ENCODE data around the gene POLR1B. TPM values are rescaled to one million over a fixed set of nuclear protein-coding genes. Genes with fewer than 3 reads are reported as not detected.

The POLR1B gene
- total RNA-seq, 1 experiment from 2014 or later, result 31.7 TPM

DNA sequence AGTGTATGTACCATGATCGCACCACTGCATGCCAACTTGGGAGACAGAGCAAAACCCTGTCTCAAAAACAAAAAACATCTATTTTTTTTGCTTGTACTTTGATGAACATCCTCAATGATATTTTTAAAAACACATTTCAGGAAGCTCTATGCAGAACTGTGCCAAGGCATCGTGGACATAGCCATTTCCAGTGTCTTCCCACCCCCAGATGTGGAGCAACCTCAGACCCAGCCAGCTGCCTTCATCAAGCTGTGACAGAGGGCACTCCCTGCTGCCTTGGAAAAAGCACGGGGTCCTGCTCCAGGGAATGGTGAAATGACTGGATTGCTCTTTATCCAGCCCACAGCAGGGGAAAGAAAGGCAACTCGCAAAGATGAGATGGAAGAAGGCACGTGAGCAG is 13.7 kb upstream of the POLR1B start:
- H3K27ac ChIP-seq (ENCODE audit: low read length), result no peak overlapping the region
- H3K9me3 ChIP-seq (ENCODE audit: low read length), result no peaks in the 10 kb centered on the region
- no peak for DNase-seq
- H3F3A ChIP-seq (ENCODE audit: low read length, unreplicated experiment), result no peaks in the 10 kb centered on the region
- no peaks in the 10 kb centered on the region for H3K9me2 ChIP-seq (replicated peaks; ENCODE audit: low read length)
- H2AFZ ChIP-seq (ENCODE audit: low read length), result no peak overlapping the region
- no peak overlapping the region for H3K4me3 ChIP-seq (ENCODE audit: low read length)
- ChIA-PET CTCF (no interaction called here), POLR2A (ENCODE audit: unreplicated experiment) (no interaction called here)
- BruUV-seq (replicated peaks), result no TSS peak
- peaks cover 13% of the 10 kb centered on the region for H3K36me3 ChIP-seq (ENCODE audit: low read depth, low read length)
- H3K9ac ChIP-seq (ENCODE audit: low read length), result no peak overlapping the region
- H4K20me1 ChIP-seq (ENCODE audit: low read length), result no peaks in the 10 kb centered on the region
- no peak overlapping the region for H3K4me2 ChIP-seq (ENCODE audit: low read length)
- H3K4me1 ChIP-seq (ENCODE audit: insufficient read depth, low read length), result no peaks in the 10 kb centered on the region
- intact Hi-C loops (cut with micrococcal nuclease), result no loop called here
- no peaks in the 10 kb centered on the region for H3K27me3 ChIP-seq (ENCODE audit: low read length)
- no peak for ATAC-seq
- TF ChIP-seq EZH2phosphoT487 (IDR thresholded peaks at IDR 0.05; ENCODE audit: borderline replicate concordance, low read length) (no peak), EZH2 (IDR thresholded peaks at IDR 0.05; ENCODE audit: low read length, unreplicated experiment) (no peak)
- TF ChIP-seq, protein P1, sequence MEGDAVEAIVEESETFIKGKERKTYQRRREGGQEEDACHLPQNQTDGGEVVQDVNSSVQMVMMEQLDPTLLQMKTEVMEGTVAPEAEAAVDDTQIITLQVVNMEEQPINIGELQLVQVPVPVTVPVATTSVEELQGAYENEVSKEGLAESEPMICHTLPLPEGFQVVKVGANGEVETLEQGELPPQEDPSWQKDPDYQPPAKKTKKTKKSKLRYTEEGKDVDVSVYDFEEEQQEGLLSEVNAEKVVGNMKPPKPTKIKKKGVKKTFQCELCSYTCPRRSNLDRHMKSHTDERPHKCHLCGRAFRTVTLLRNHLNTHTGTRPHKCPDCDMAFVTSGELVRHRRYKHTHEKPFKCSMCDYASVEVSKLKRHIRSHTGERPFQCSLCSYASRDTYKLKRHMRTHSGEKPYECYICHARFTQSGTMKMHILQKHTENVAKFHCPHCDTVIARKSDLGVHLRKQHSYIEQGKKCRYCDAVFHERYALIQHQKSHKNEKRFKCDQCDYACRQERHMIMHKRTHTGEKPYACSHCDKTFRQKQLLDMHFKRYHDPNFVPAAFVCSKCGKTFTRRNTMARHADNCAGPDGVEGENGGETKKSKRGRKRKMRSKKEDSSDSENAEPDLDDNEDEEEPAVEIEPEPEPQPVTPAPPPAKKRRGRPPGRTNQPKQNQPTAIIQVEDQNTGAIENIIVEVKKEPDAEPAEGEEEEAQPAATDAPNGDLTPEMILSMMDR (conservative IDR thresholded peaks at IDR 0.05; ENCODE audit: low read depth, low read length), result no peak
- no peaks in the 10 kb centered on the region for H3K79me2 ChIP-seq (ENCODE audit: low read length)

DNA sequence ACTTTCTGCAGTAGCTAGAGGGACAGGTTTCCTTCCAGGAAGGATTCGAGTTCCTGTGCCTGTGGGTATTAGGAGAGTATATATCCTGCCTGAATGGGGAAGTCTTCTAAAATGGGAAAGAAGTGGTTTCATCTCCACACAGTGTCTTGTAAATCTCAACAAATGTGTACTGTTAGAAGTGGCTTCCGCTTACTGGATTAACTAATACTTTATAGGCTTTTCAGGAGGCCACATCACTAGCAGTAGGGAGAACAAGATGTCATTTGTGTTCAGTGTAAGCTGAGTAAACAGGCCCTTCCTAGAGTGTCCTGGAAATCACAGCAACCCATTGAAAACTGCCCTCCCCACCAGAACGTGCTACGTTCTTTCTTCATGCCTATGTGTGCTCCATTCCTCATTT is 12.5 kb upstream of the POLR1B start:
- no peak; the same call in 1 of the 2 replicates for ATAC-seq

DNA sequence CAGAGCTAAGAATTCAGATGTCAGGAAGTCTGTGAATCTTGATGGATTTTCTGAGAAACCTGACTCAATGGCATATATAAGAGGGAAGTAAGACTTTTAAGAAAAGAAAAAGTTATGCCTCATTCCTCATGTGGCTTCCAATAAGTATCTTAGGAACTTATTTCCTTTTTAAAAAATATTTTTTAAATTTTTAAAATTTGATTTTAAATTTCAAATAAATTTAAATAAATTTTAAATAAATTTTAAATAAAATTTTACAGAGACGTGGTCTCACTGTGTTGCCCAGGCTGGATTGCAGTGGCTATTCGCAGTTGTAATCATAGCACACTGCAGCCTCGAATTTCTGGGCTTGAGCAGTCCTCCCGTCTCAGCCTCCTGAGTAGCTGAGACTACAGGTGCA is 11.5 kb upstream of the POLR1B start:
- no TSS peak for BruUV-seq (replicated peaks)
- H3K27me3 ChIP-seq (ENCODE audit: low read length), result no peaks in the 10 kb centered on the region
- H3K9ac ChIP-seq (ENCODE audit: low read length), result no peak overlapping the region
- no peaks in the 10 kb centered on the region for H3K79me2 ChIP-seq (ENCODE audit: low read length)
- H3K4me3 ChIP-seq (ENCODE audit: low read length), result no peak overlapping the region
- no peak for DNase-seq
- no peak for ATAC-seq
- no peaks in the 10 kb centered on the region for H3K4me1 ChIP-seq (ENCODE audit: insufficient read depth, low read length)
- ChIA-PET CTCF (no interaction called here), POLR2A (ENCODE audit: unreplicated experiment) (no interaction called here)
- H3K27ac ChIP-seq (ENCODE audit: low read length), result no peak overlapping the region
- TF ChIP-seq EZH2 (IDR thresholded peaks at IDR 0.05; ENCODE audit: low read length, unreplicated experiment), result no peak
- peaks cover 13% of the 10 kb centered on the region for H3K36me3 ChIP-seq (ENCODE audit: low read depth, low read length)
- H3K9me2 ChIP-seq (replicated peaks; ENCODE audit: low read length), result no peaks in the 10 kb centered on the region
- H2AFZ ChIP-seq (ENCODE audit: low read length), result no peak overlapping the region
- H3K9me3 ChIP-seq (ENCODE audit: low read length), result no peaks in the 10 kb centered on the region
- intact Hi-C loops (cut with micrococcal nuclease), result no loop called here
- no peak overlapping the region for H3K4me2 ChIP-seq (ENCODE audit: low read length)
- no peaks in the 10 kb centered on the region for H4K20me1 ChIP-seq (ENCODE audit: low read length)
- no peaks in the 10 kb centered on the region for H3F3A ChIP-seq (ENCODE audit: low read length, unreplicated experiment)

More for the DNA sequence above, 12.5 kb upstream of the POLR1B start:
- no peak overlapping the region for H3K4me2 ChIP-seq (ENCODE audit: low read length)
- H3K9me2 ChIP-seq (replicated peaks; ENCODE audit: low read length), result no peaks in the 10 kb centered on the region
- H3K9me3 ChIP-seq (ENCODE audit: low read length), result no peaks in the 10 kb centered on the region
- no TSS peak for BruUV-seq (replicated peaks)
- H4K20me1 ChIP-seq (ENCODE audit: low read length), result no peaks in the 10 kb centered on the region
- H2AFZ ChIP-seq (ENCODE audit: low read length), result no peak overlapping the region
- H3K79me2 ChIP-seq (ENCODE audit: low read length), result no peaks in the 10 kb centered on the region
- H3K27ac ChIP-seq (ENCODE audit: low read length), result no peak overlapping the region
- intact Hi-C loops (cut with micrococcal nuclease), result no loop called here
- peaks cover 13% of the 10 kb centered on the region for H3K36me3 ChIP-seq (ENCODE audit: low read depth, low read length)
- no peak overlapping the region for H3K4me3 ChIP-seq (ENCODE audit: low read length)
- H3F3A ChIP-seq (ENCODE audit: low read length, unreplicated experiment), result no peaks in the 10 kb centered on the region
- ChIA-PET POLR2A (ENCODE audit: unreplicated experiment) (no interaction called here), CTCF (no interaction called here)
- DNase-seq, result no peak
- H3K4me1 ChIP-seq (ENCODE audit: insufficient read depth, low read length), result no peaks in the 10 kb centered on the region
- TF ChIP-seq, protein P1 (conservative IDR thresholded peaks at IDR 0.05; ENCODE audit: low read depth, low read length), result no peak
- TF ChIP-seq EZH2 (IDR thresholded peaks at IDR 0.05; ENCODE audit: low read length, unreplicated experiment), result no peak
- TF ChIP-seq EZH2phosphoT487 (IDR thresholded peaks at IDR 0.05; ENCODE audit: borderline replicate concordance, low read length), result no peak
- no peak overlapping the region for H3K9ac ChIP-seq (ENCODE audit: low read length)
- H3K27me3 ChIP-seq (ENCODE audit: low read length), result no peaks in the 10 kb centered on the region
